ENCODE measurements around the gene ZC2HC1C.

- TF ChIP-seq CTCF (IDR thresholded peaks at IDR 0.05; ENCODE audit: insufficient read depth, low read depth, low read length): no peak
- TF ChIP-seq EZH2 (IDR thresholded peaks at IDR 0.05; ENCODE audit: insufficient read depth, low read length): no peak
These were observed 9.0 kb upstream of the ZC2HC1C start for GRCh38 chr14:75060420-75060819.

Measured in astrocyte (in vitro differentiated cells and primary cell).